Stimulated activated CD8-positive, alpha-beta memory T cell treated with anti-CD3 and anti-CD28 coated beads, Interleukin-4, amount 100 ng/mL, for 48 hours (primary cell): Measurements from ENCODE around the gene HCN3.
"Not testable (repeated sequence)": the region's sequence is repeated elsewhere in the genome, so short reads cannot be mapped to it uniquely, and the experiment has no call there.

Experiments
- DNase-seq: peaks from one replicate; pipeline ENCODE4 v3.0.0-alpha.2; 2020

The HCN3 gene

GRCh38 chr1:155277070-155277901, at the start of gene HCN3:
HCN3 (plus strand) TSS chr1:155277463; CDS start chr1:155277591, 128 bp downstream.
- peak; percentile 99 for DNase-seq

- DNase-seq = no peak
Measured at GRCh38 chr1:155228096-155228427, 49.2 kb upstream of the HCN3 start.

DNA sequence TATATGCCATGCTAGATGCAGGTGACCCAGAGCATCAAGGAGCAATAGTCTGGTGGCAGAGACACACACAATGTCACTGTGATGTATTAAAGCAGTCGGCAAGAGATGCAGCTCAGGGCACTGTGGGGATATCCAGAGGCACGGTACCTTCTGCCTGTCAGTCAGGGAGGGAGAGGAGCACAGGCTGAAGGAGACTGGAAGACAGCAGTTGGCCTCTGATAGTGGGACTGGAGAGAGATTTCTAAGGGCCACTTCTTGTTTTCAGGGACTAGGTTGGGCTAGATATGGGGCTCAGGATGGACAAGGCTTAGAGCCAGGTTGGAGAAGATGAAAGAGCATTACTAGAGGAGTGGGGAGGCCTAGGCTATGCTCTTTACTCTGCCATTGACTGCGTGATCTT, 46.0 kb upstream of the HCN3 start:
- not testable (repeated sequence) for DNase-seq

GRCh38 chr1:155232001-155232978, 45.0 kb upstream of the HCN3 start:
- DNase-seq = not testable (repeated sequence)

DNA sequence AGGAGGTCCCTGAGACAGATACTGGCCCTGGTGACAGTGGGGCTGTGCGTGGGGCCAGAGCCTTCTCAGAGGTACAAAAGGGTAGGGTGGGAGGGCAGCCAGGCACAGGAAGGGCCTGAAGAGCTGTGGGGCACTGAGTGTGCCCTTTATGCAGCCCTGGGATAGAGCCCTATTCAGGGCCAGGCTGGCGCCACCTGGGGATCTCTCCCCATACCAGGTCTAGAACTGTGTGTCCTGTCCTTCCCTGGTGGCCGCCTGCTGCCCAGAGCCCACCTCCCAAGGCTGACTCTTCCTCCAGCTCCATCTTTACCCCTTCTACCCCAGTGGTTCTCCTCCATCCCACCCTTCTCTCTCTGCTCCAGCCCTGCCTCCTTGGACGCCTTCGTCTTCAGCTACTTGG, 43.8 kb upstream of the HCN3 start:
- DNase-seq = not testable (repeated sequence)

- DNase-seq = not testable (repeated sequence)
Measured at GRCh38 chr1:155235375-155235774, 41.9 kb upstream of the HCN3 start.

DNA sequence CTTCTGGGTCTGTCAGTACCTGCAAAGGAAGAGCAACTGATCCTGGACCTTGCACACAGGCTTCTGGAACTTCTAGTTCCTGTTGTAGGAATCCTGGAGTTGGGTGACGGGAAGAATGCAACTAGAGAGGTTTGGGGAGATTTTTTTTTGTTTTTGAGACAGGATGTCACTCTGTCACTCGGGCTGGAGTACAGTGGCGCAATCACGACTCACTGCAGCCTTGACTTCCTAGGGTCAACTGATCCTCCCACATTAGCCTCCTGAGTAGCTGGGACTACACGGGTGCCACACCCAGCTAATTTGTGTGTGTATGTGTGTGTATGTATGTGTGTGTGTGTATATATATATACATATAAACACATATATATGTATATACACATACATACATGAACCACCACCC, 40.8 kb upstream of the HCN3 start:
- no peak for DNase-seq

GRCh38 chr1:155241069-155241679, 36.1 kb upstream of the HCN3 start:
- DNase-seq = peak; percentile 75

DNA sequence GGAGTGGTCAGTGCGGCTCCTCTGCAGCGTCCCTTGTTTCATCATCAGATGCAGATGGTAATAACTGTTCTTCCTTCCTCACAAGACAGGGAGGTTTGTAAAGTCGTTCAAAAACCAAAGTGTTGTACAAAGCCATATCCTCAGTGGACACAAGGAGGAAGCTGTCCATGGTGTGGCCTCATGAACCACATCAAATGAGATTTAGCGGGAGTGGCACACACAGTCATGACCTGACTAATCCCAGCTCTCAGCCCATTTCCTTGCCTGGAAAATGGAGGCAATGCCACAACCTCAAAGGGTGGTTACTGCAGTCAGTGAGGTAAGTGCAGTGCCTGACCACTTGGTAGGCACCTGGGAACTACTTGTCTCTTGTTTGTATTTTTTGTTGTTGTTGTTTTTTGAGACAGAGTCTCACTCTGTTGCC, 35.4 kb upstream of the HCN3 start:
- no peak for DNase-seq

DNA sequence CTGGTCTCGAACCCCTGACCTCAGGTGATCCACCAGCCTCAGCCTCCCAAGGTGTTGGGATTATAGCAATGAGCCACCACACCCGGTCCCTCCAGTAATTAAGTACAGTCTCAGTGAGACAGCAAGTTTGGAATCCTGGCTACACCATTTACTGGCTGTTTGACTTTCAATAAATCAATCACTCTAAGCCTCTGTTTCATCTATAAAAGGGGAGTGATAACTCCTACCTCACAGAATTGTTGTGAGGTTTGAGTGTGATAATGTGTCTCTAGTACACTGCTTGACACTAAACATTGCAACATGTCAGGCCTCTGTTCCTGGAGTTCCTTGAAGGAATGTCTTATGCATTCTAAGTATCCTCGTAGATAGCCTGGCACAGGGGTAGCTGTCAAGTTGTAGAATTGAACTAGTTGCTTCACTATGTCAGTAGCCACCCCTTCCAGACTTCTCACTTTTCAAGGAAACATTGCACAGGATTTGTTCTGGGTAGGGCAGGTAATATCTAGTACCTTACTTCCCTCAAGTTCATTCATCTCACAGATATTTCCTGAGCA, 34.4 kb upstream of the HCN3 start:
- DNase-seq = no peak

DNA sequence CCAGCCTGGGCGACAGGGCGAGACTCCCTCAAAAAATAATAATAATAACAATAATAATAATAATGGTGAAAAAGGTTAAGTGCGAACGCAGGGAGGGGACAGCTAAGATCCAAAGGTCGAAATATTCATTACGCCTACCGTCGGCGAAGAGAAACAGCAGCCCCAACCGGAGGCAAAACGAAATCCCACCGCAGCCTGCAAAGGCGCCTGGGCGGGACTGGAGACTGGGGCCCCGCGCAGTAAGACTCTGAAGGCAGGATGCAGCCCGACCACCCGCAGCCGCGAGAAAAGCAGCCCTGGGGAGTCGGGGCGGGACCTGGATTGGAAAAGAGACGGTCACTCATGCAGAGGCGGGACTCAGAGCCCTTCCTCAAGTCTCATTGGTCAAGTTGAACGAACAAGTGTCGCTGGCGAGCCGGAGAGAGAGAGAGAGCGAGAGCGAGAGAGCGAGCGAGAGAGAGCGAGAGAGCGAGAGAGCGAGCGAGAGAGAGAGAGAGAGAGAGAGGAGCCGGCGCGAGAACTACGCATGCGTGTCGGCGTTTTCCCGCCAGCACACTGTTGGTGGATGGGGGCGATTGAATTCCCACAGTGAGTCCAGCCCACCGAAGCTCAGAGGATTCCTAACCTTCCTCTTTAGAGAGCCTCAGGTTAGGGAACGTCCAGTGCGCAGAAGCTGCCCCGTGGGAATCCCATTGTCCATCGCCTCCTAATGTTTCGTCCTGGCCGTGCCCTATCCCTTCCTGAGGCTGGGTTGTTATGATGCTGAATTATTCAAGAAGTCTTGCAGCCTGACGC, 32.7 kb upstream of the HCN3 start:
- peak; percentile 97 for DNase-seq

DNA sequence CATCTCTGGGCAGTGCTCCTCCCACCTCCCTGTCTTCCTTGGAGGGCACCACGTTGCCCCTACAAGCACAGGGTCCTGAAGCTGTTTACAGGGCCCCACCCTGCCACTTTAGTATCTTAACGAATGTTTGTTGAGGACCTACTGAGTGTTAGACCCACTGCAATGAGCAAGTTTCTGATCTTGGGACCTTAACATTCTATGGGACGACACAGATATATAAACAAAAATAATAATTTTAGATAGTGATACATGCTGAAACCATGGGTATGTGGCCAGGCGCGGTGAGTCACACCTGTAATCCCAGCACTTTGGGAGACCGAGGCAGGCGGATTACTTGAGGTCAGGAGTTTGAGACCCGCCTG, 32.1 kb upstream of the HCN3 start:
- DNase-seq = no peak

DNA sequence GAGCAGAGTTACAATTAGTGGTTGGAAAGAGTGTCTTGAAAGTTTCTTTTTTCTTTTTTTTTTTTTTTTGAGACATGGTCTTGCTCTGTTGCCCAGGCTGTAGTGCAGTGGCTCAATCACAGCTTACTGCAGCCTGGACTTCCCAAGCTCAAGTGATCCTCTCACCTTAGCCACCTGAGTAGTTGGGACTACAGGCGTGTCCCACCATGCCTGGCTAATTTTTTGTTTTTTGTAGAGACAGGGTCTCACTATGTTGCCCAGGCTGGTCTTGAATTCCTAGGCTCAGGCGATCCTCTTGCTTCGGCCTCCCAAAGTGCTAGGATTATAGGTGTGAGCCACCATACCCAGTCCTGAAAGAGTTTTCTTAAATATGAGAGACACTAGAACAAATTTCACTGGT, 30.5 kb upstream of the HCN3 start:
- not testable (repeated sequence) for DNase-seq

DNA sequence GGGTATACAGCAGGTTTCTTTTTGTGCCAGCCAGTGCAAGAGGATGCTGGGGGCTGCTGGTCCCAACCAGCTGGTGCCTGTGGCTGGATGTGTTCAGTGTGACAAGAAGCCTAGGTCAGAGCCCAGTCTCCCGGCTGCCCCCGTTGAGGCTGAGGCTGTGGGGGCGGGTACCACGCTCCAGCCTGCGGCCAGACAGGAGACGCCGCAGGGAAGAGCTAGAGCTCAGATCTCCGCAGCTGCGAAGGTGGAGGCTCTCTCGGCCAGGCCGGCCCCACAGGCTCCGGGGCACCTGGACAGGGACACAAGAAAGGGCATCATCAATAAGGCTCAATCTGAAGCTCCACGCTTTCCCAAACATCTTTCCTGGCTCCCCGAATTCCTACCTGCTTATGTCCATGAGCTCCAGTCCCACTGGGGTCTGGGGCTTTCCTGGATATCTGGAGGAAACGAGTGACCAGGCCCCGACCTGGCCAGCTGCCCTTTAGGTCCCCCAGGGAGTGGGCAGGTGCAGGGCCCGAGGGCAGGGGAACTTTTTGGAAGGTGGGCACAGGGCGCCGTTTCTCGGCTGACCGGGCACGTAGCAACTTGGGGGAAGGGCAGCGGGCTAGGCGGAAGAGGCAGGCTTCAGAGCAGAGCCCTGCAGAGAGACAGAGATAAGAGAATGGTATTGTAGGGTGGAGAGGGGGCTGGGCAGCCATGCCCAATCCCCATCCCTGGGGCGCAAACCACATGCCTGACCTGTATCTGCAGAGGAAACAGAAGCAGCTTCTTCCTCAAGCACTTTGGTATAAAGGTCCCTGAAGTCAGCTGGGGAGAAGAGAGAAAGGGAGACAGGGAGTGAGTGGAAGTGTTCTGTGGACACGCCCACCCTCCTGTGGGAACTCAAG, 29.4 kb upstream of the HCN3 start:
- no peak for DNase-seq

GRCh38 chr1:155250246-155250632, 27.0 kb upstream of the HCN3 start:
- DNase-seq = no peak

DNA sequence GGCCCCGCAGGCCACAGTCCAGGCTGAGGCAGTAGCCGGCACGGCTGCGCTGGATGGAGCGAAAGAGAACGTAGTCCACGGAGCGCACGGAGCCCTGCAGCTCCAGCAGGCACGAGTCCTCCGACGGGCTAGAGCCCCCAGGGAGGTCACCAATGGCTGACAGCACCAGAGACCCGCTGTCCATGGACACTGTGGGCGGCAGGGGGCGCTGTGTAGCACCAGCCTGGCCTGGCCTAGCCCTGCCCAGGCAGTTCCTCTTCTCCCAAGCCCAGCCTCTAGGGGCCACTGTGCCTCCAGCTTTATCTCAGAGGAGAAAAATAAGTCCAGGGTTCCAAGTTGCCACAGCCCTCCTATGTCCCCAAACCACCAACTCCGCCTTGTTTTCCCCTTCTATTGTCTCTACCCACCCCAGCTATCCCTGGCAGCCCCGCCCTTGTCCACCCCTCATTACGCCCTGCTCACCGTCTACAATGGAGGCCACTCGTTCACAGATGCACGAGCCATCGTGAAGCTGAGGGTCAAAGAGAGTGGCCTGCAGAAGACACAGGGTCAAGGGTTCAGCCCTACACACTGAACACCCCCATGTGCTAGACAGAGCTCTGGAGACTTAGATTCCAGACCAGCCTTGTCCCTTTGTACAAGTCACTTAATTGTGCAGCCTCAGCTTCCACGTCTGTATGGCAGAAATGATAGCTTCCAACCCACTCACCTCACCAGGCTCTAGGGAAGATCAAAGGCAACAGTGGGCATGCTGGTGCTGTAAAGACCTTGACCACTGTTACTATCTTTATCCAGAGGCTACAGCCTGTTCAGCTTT, 26.4 kb upstream of the HCN3 start:
- peak; percentile 99 for DNase-seq

- DNase-seq = no peak
Measured at GRCh38 chr1:155251566-155251965, 25.7 kb upstream of the HCN3 start.

GRCh38 chr1:155253208-155253607, 24.1 kb upstream of the HCN3 start:
- no peak for DNase-seq

- DNase-seq = no peak
Measured at GRCh38 chr1:155253797-155254196, 23.5 kb upstream of the HCN3 start.

GRCh38 chr1:155254228-155254713, 23.0 kb upstream of the HCN3 start:
- DNase-seq = no peak
